GM19193 (cell line): ENCODE results near the gene ABCC4.

Experiments
- POLR2A ChIP-seq: IDR thresholded peaks from 4 replicates; pipeline ENCODE4 v1.6.1; 2011; ENCODE audit not compliant: insufficient read depth, insufficient read length; ENCODE audit errors: extremely low read depth

The ABCC4 gene

GRCh38 chr13:95226476-95226875, 74.8 kb downstream of the ABCC4 start:
- TF ChIP-seq POLR2A: no peak

- no peak for TF ChIP-seq POLR2A
Measured at GRCh38 chr13:95226050-95226449, 75.2 kb downstream of the ABCC4 start.

GRCh38 chr13:95224064-95224463, 77.2 kb downstream of the ABCC4 start:
- no peak for TF ChIP-seq POLR2A

GRCh38 chr13:95222733-95223018, 78.6 kb downstream of the ABCC4 start:
- TF ChIP-seq POLR2A: no peak

GRCh38 chr13:95221971-95222732, 79.1 kb downstream of the ABCC4 start:
- TF ChIP-seq POLR2A: no peak

- no peak for TF ChIP-seq POLR2A
Measured at GRCh38 chr13:95220611-95221010, 80.6 kb downstream of the ABCC4 start.

GRCh38 chr13:95217920-95218830, 83.1 kb downstream of the ABCC4 start:
- no peak for TF ChIP-seq POLR2A

GRCh38 chr13:95216182-95216581, 85.1 kb downstream of the ABCC4 start:
- TF ChIP-seq POLR2A: no peak

GRCh38 chr13:95212983-95213850, 88.0 kb downstream of the ABCC4 start:
- TF ChIP-seq POLR2A: no peak

GRCh38 chr13:95209109-95209508, 92.1 kb downstream of the ABCC4 start:
- no peak for TF ChIP-seq POLR2A

GRCh38 chr13:95207769-95208366, 93.4 kb downstream of the ABCC4 start:
- no peak for TF ChIP-seq POLR2A

GRCh38 chr13:95206116-95206515, 95.1 kb downstream of the ABCC4 start:
- no peak for TF ChIP-seq POLR2A

- no peak for TF ChIP-seq POLR2A
Measured at GRCh38 chr13:95204231-95204765, 97.0 kb downstream of the ABCC4 start.

GRCh38 chr13:95201814-95202651, 99.2 kb downstream of the ABCC4 start:
- TF ChIP-seq POLR2A: no peak

- no peak for TF ChIP-seq POLR2A
Measured at GRCh38 chr13:95199896-95200295, 101.4 kb downstream of the ABCC4 start.
